GM18508 (cell line): ENCODE data around the gene LHFPL6.

Source experiments
- ATAC-seq: cut with Tn5 transposase; IDR thresholded peaks from one replicate; pipeline ENCODE4 v1.9.1; 2021; ENCODE audit warnings: moderate number of reproducible peaks; ENCODE audit not compliant: insufficient read depth, unreplicated experiment

LHFPL6 gene

GRCh38 chr13:39559847-39560246, 43.1 kb downstream of the LHFPL6 start:
- ATAC-seq: no peak

DNA sequence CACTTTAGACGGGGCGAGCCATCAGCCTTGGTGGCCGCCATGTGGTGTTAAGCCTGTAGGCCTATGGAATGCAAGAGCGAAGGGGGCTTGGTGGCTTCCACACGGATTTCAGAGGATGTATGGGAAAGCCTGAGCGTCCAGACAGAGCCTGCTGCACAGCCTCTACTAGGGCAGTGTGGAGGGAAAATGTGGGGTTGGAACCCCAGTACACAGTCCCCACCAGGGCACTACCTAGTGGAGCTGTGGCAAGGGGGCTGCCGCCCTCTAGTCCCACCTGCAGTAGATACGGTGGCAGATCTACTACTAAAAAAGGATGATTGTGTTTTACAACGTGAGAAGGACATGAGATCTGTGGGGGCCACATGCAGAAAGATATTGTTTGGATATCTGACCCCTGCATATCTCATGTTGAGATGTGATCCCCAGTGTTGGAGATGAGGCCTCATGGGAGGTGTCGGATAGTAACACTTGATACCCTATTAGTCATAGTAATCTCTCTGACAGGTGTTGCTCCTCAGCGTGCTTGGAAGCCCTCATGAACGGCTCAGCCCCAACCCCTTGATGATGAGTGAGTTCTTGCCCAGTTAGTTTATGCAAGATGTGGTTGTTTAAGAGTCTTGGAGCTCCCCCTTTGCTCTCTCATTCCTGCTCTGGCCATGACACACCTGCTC, 45.6 kb downstream of the LHFPL6 start:
- no peak for ATAC-seq

- no peak for ATAC-seq
Measured at GRCh38 chr13:39556866-39557265, 46.1 kb downstream of the LHFPL6 start.

- no peak for ATAC-seq
Measured at GRCh38 chr13:39554371-39554770, 48.6 kb downstream of the LHFPL6 start.

DNA sequence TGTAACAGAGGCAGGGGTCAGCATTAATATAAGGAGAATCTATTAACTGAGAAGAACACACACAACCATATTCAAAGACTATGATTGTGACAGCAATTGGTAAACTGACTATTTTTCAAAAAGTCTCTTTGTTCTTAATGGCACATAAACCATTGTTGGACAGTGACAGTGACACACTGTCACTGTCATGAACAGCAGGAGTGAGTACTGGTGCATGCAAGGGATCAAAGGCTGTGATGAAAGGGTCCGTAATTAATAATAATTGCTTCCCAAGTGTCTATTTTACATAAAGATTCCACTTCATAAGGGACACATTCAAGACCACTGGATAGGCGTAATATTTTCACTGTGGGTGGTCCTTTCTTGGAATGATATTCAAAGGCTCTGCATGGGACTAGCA, 50.7 kb downstream of the LHFPL6 start:
- ATAC-seq: no peak

- ATAC-seq: no peak
Measured at GRCh38 chr13:39550931-39551330, 52.1 kb downstream of the LHFPL6 start.

- ATAC-seq: no peak
Measured at GRCh38 chr13:39547108-39547507, 55.9 kb downstream of the LHFPL6 start.

GRCh38 chr13:39542361-39542760, 60.6 kb downstream of the LHFPL6 start:
- no peak for ATAC-seq

GRCh38 chr13:39540929-39541605, 61.9 kb downstream of the LHFPL6 start:
- no peak for ATAC-seq

DNA sequence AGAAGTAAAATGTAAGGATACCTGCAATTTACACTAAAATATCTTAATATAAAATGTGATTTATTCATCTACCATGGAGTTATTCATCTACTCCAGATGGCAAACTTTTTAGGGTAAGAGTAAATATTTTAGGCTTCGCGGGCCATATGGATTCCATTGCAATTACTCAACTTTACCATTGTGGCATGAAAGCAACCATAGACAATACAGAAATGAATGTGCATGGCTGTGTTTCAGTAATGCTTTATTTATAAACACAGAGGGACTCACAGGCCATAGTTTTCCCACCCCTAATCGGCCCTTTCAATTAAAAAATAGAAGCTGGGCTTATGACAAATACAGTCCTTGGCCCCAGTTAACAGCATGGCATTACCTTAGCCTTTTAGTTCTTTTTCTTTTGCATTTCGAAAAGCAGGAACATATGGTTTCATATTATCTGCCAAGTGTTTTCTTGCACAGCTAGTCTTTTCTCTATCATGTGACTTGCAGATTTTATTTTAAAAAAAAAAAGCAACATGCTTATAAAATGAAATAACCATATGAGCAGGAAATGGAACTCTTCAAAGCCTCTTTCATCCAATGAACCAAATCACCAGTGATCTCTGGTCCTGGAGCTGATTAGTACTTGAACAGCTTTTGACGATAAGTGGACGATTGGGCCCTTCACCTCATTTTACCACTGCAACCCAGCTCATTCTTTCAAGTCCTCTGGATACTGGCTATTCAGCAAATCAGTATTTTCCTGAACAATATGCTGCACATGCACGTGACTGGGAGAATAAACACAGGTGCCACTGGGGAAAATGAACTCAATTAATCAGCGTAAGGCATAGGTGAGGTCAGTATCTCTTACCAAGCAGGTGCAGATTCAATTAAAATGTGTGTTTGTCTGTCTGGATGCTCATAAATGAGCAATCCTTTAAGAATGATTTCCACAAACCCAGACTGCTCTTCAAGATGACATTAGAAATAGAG, 63.9 kb downstream of the LHFPL6 start:
- ATAC-seq: no peak

- no peak for ATAC-seq
Measured at GRCh38 chr13:39536906-39537305, 66.1 kb downstream of the LHFPL6 start.

- no peak for ATAC-seq
Measured at GRCh38 chr13:39536274-39536673, 66.7 kb downstream of the LHFPL6 start.

GRCh38 chr13:39533651-39534150, 69.3 kb downstream of the LHFPL6 start:
- ATAC-seq: no peak

- no peak for ATAC-seq
Measured at GRCh38 chr13:39531646-39532045, 71.3 kb downstream of the LHFPL6 start.

GRCh38 chr13:39530916-39531315, 72.1 kb downstream of the LHFPL6 start:
- no peak for ATAC-seq

GRCh38 chr13:39528661-39528980, 74.4 kb downstream of the LHFPL6 start:
- ATAC-seq: no peak

DNA sequence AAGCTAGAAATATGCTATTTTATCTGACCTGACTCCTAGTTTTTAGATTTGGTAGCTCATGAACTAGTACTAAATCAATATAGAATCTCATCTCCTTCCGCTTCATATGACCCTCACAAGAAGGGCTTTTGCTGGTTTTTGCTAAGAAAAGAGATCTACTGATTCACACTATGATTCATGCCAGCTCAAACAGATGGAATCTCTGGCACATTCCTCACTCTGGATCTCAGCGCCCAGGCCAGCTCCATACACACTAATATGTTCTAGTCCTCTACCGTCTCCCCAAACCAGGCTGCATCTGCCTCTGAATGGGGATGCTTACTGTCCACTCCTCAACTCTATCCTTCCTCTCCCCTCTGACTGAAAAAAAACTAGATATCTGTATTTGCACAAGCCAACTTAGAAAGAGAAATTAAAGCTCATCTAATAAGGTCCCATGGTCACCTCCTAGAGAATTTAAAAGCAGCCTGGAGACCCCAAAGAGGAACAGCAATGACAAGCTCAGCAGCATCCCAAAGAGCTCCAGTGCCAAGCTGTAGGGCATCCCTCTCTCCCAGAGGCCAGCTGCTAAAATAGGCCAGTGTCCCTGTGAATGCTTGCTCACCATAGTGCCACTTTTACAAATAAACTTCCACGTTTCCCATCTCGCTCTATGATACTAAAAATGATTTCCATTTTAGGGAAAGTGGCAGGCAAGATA, 74.9 kb downstream of the LHFPL6 start:
- no peak for ATAC-seq

- ATAC-seq: no peak
Measured at GRCh38 chr13:39527301-39527700, 75.7 kb downstream of the LHFPL6 start.

GRCh38 chr13:39526499-39526898, 76.5 kb downstream of the LHFPL6 start:
- no peak for ATAC-seq

- ATAC-seq: no peak
Measured at GRCh38 chr13:39525506-39525905, 77.5 kb downstream of the LHFPL6 start.
